MM.1S (cell line): ENCODE results near the gene TMEM200A.

Experiments
- DNase-seq: peaks from one replicate; pipeline ENCODE4 v3.0.0-alpha.2; 2015
- H2AFZ ChIP-seq: fragments of 300-600 bp; sonication (generic); 2 replicates; pipeline ENCODE4 v1.6.0; 2016; ENCODE audit warnings: antibody characterized with exemption, low read length
- H3F3A ChIP-seq: fragments of 300-600 bp; sonication (generic); 2 replicates; pipeline ENCODE4 v1.6.1; 2016; ENCODE audit warnings: mild to moderate bottlenecking, antibody characterized with exemption, low read length, moderate library complexity, mixed read lengths; ENCODE audit not compliant: insufficient read depth
- H3K27ac ChIP-seq: fragments of 300-600 bp; sonication (generic); 2 replicates; pipeline ENCODE4 v1.5.1; 2016; ENCODE audit warnings: mild to moderate bottlenecking, low read length
- H3K27me3 ChIP-seq: fragments of 300-600 bp; sonication (generic); replicated peaks from 2 replicates; pipeline ENCODE4 v1.6.0; 2016; ENCODE audit warnings: low read length; ENCODE audit not compliant: insufficient read depth
- H3K36me3 ChIP-seq: fragments of 300-600 bp; sonication (generic); replicated peaks from 2 replicates; pipeline ENCODE4 v1.6.1; 2016; ENCODE audit warnings: mild to moderate bottlenecking, low read length, mixed read lengths; ENCODE audit not compliant: insufficient read depth
- H3K4me1 ChIP-seq: fragments of 300-600 bp; sonication (generic); 2 replicates; pipeline ENCODE4 v1.6.1; 2016; ENCODE audit warnings: low read length, mixed read lengths
- H3K4me2 ChIP-seq: fragments of 300-600 bp; sonication (generic); 2 replicates; pipeline ENCODE4 v1.6.0; 2016; ENCODE audit warnings: low read depth, low read length
- H3K4me3 ChIP-seq: fragments of 300-600 bp; sonication (generic); 2 replicates; pipeline ENCODE4 v1.5.1; 2016; ENCODE audit warnings: low read length, mixed read lengths
- H3K79me2 ChIP-seq: fragments of 300-600 bp; sonication (generic); 2 replicates; pipeline ENCODE4 v1.6.1; 2016; ENCODE audit warnings: mixed run types, low read length, mixed read lengths
- H3K9ac ChIP-seq: fragments of 300-600 bp; sonication (generic); 2 replicates; pipeline ENCODE4 v1.6.1; 2016; ENCODE audit warnings: low read length, mixed read lengths
- H3K9me2 ChIP-seq: fragments of 300-600 bp; sonication (generic); replicated peaks from 2 replicates; pipeline ENCODE4 v1.6.1; 2016; ENCODE audit warnings: mild to moderate bottlenecking, low read length, mixed read lengths; ENCODE audit not compliant: insufficient read depth
- H3K9me3 ChIP-seq: fragments of 300-600 bp; sonication (generic); replicated peaks from 2 replicates; pipeline ENCODE4 v1.6.1; 2016; ENCODE audit warnings: mild to moderate bottlenecking, low read length, mixed read lengths; ENCODE audit not compliant: insufficient read depth
- H4K20me1 ChIP-seq: fragments of 300-600 bp; sonication (generic); 2 replicates; pipeline ENCODE4 v1.6.1; 2016; ENCODE audit warnings: mild to moderate bottlenecking, low read length, moderate library complexity, mixed read lengths; ENCODE audit not compliant: insufficient read depth
- CTCF ChIP-seq: fragments of 300-600 bp; sonication (generic); IDR thresholded peaks from 2 replicates; pipeline ENCODE4 v1.5.1; 2016; ENCODE audit warnings: antibody characterized with exemption, low read length, mixed read lengths
- EZH2 ChIP-seq: fragments of 300-600 bp; sonication (generic); optimal IDR thresholded peaks from 2 replicates; pipeline ENCODE3; 2017; ENCODE audit warnings: low read depth, mild to moderate bottlenecking, antibody characterized with exemption, low read length, mixed read lengths
- EZH2phosphoT487 ChIP-seq: fragments of 300-600 bp; sonication (generic); IDR thresholded peaks from 2 replicates; pipeline ENCODE4 v1.6.1; 2018; ENCODE audit warnings: antibody characterized with exemption, low read length

The TMEM200A gene

DNA sequence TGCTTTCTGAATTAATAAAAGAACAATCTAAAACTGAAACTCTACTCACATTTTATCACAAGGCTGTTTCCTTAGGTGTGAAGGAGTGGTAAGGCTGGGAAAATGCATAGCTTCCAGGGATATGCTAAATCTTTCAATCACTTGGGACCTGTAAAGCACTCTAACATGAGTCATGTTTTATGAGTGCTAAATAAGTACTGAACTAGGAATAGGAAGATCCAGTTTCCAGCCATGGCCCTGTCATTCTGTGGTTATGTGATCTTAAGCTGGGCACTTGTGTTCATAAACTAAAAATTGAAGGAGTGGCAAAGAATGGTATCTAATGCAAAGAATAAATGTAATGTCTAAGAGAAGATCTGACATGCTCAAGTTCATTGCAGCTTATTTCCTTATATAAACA is 6.1 kb upstream of the TMEM200A start:
- H3K27me3 ChIP-seq: no peaks in the 10 kb centered on the region
- H3K36me3 ChIP-seq: no peaks in the 10 kb centered on the region
- H3K9me3 ChIP-seq: no peaks in the 10 kb centered on the region
- no peaks in the 10 kb centered on the region for H3K4me1 ChIP-seq
- no peaks in the 10 kb centered on the region for H4K20me1 ChIP-seq
- no peak overlapping the region for H3K4me3 ChIP-seq
- H3K27ac ChIP-seq: no peak overlapping the region
- no peaks in the 10 kb centered on the region for H3K79me2 ChIP-seq
- TF ChIP-seq CTCF (no peak), EZH2phosphoT487 (no peak), EZH2 (no peak)
- no peak overlapping the region for H3K4me2 ChIP-seq
- DNase-seq: no peak
- no peak overlapping the region for H3K9ac ChIP-seq
- no peaks in the 10 kb centered on the region for H3K9me2 ChIP-seq
- no peaks in the 10 kb centered on the region for H3F3A ChIP-seq
- no peak overlapping the region for H2AFZ ChIP-seq

GRCh38 chr6:130362128-130362527 is 3.7 kb upstream of the TMEM200A start:
- no peaks in the 10 kb centered on the region for H3K9me3 ChIP-seq
- no peak for TF ChIP-seq CTCF
- TF ChIP-seq EZH2: no peak
- no peak for TF ChIP-seq EZH2phosphoT487
- H4K20me1 ChIP-seq: no peaks in the 10 kb centered on the region
- H3K4me3 ChIP-seq: no peak overlapping the region
- no peaks in the 10 kb centered on the region for H3K36me3 ChIP-seq
- H3K4me2 ChIP-seq: no peak overlapping the region
- no peaks in the 10 kb centered on the region for H3K4me1 ChIP-seq
- no peaks in the 10 kb centered on the region for H3K9me2 ChIP-seq
- no peak overlapping the region for H3K27ac ChIP-seq
- no peaks in the 10 kb centered on the region for H3K27me3 ChIP-seq
- no peaks in the 10 kb centered on the region for H3K79me2 ChIP-seq
- no peak overlapping the region for H2AFZ ChIP-seq
- no peaks in the 10 kb centered on the region for H3F3A ChIP-seq
- no peak for DNase-seq
- H3K9ac ChIP-seq: no peak overlapping the region

GRCh38 chr6:130364224-130364780 is 1.5 kb upstream of the TMEM200A start:
- Histone ChIP-seq H3K9ac (no peak overlapping the region), H3K9me3 (no peaks in the 10 kb centered on the region)

More at GRCh38 chr6:130364224-130364780, 1.5 kb upstream of the TMEM200A start:
- no peak overlapping the region for H3K4me3 ChIP-seq
- no peaks in the 10 kb centered on the region for H3K9me2 ChIP-seq
- no peak overlapping the region for H2AFZ ChIP-seq
- H4K20me1 ChIP-seq: no peaks in the 10 kb centered on the region
- no peaks in the 10 kb centered on the region for H3K36me3 ChIP-seq
- TF ChIP-seq EZH2: no peak
- TF ChIP-seq CTCF: no peak
- no peak for TF ChIP-seq EZH2phosphoT487
- H3F3A ChIP-seq: no peaks in the 10 kb centered on the region
- no peaks in the 10 kb centered on the region; the same call in 1 of the 2 replicates for H3K4me1 ChIP-seq
- no peaks in the 10 kb centered on the region for H3K79me2 ChIP-seq
- H3K27ac ChIP-seq: no peak overlapping the region
- DNase-seq: no peak
- H3K27me3 ChIP-seq: no peaks in the 10 kb centered on the region
- no peak overlapping the region for H3K4me2 ChIP-seq
